ENCODE results near the gene COL17A1. TPM values are rescaled to one million over a fixed set of nuclear protein-coding genes. Genes with fewer than 3 reads are reported as not detected.

COL17A1 gene
- total RNA-seq, 1 donor from 2014 or later = 3.6 TPM

DNA sequence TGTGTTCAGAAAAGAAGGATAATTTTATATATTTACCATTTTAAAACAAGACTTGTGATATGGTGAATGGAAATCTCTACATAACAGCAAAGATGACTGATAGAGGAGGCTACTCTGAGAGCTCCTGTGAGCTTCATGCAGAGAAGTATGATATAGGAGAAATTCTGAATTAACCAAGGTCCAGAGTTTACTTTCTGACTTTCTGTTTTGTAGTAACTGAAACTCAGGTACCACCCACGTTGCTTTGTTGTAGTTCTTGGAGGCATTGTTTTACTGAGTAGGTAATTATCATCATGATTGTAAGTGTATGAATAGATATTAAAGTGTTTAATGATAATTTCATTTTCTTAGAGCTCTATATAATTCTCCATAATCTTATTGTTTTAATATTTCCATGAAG lies 18.3 kb upstream of the COL17A1 start:
- no peak overlapping the region for H3K4me3 Mint-ChIP-seq
- peaks cover 3% of the 10 kb centered on the region for H3K9me3 Mint-ChIP-seq
- no peak for TF ChIP-seq CTCF (IDR thresholded peaks at IDR 0.05; ENCODE audit: unreplicated experiment)
- H3K27me3 Mint-ChIP-seq (ENCODE audit: low read depth) = peaks cover 14% of the 10 kb centered on the region
- no peaks in the 10 kb centered on the region for H3K4me1 Mint-ChIP-seq
- no peak overlapping the region for H3K27ac Mint-ChIP-seq
- DNase-seq (ENCODE audit: low spot score in 2 of 2, unreplicated experiment in 2 of 2) = no peak
- no peaks in the 10 kb centered on the region for H3K36me3 Mint-ChIP-seq

- TF ChIP-seq CTCF (IDR thresholded peaks at IDR 0.05; ENCODE audit: unreplicated experiment) = no peak
- Mint-ChIP-seq H3K9me3 (peaks cover 6% of the 10 kb centered on the region), H3K4me1 (no peaks in the 10 kb centered on the region), H3K27ac (no peak overlapping the region), H3K36me3 (no peaks in the 10 kb centered on the region), H3K27me3 (ENCODE audit: low read depth) (peaks cover 14% of the 10 kb centered on the region), H3K4me3 (no peak overlapping the region)
- DNase-seq (ENCODE audit: low spot score in 2 of 2, unreplicated experiment in 2 of 2) = no peak
Observed at GRCh38 chr10:104101902-104102301, 16.2 kb upstream of the COL17A1 start.

GRCh38 chr10:104100795-104101194 lies 15.1 kb upstream of the COL17A1 start:
- Mint-ChIP-seq H3K27me3 (ENCODE audit: low read depth) (peaks cover 14% of the 10 kb centered on the region), H3K4me1 (no peaks in the 10 kb centered on the region), H3K36me3 (peaks cover 3% of the 10 kb centered on the region), H3K27ac (no peak overlapping the region), H3K9me3 (peaks cover 13% of the 10 kb centered on the region), H3K4me3 (no peak overlapping the region)
- TF ChIP-seq CTCF (IDR thresholded peaks at IDR 0.05; ENCODE audit: unreplicated experiment) = no peak
- DNase-seq (ENCODE audit: low spot score in 2 of 2, unreplicated experiment in 2 of 2) = no peak

DNA sequence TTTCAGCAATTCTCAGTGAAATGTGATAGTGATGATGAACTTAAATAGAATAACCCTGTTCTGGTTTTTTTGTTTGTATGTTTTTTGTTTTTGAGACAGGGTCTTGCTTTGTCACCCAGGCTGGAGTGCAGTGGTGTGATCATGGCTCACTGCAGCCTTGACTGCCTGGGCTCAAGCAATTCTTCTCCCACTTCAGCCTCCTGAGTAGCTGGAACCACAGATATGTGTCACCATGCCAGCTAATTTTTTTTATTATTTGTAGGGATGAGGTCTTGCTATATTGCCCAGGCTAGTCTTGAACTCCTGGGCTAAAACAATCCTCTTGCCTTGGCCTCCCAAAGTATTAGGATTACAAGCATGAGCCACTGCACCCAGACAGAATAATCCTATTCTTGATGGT lies 14.3 kb upstream of the COL17A1 start:
- peaks cover 3% of the 10 kb centered on the region for H3K36me3 Mint-ChIP-seq
- peaks cover 14% of the 10 kb centered on the region for H3K27me3 Mint-ChIP-seq (ENCODE audit: low read depth)
- no peak overlapping the region for H3K27ac Mint-ChIP-seq
- no peak for DNase-seq (ENCODE audit: low spot score in 2 of 2, unreplicated experiment in 2 of 2)
- TF ChIP-seq CTCF (IDR thresholded peaks at IDR 0.05; ENCODE audit: unreplicated experiment) = no peak
- no peak overlapping the region for H3K4me3 Mint-ChIP-seq
- H3K9me3 Mint-ChIP-seq = peaks cover 13% of the 10 kb centered on the region
- no peaks in the 10 kb centered on the region for H3K4me1 Mint-ChIP-seq

- H3K36me3 Mint-ChIP-seq = peaks cover 3% of the 10 kb centered on the region
- peaks cover 13% of the 10 kb centered on the region for H3K9me3 Mint-ChIP-seq
- DNase-seq (ENCODE audit: low spot score in 2 of 2, unreplicated experiment in 2 of 2) = no peak
- no peaks in the 10 kb centered on the region for H3K4me1 Mint-ChIP-seq
- H3K27me3 Mint-ChIP-seq (ENCODE audit: low read depth) = peaks cover 14% of the 10 kb centered on the region
- TF ChIP-seq CTCF (IDR thresholded peaks at IDR 0.05; ENCODE audit: unreplicated experiment) = no peak
- no peak overlapping the region for H3K4me3 Mint-ChIP-seq
- no peak overlapping the region for H3K27ac Mint-ChIP-seq
Observed at GRCh38 chr10:104099269-104099668, 13.6 kb upstream of the COL17A1 start.

- Mint-ChIP-seq H3K9me3 (peaks cover 13% of the 10 kb centered on the region), H3K27ac (no peak overlapping the region), H3K36me3 (peaks cover 3% of the 10 kb centered on the region), H3K4me3 (no peak overlapping the region), H3K4me1 (no peaks in the 10 kb centered on the region), H3K27me3 (ENCODE audit: low read depth) (peaks cover 14% of the 10 kb centered on the region)
- TF ChIP-seq CTCF (IDR thresholded peaks at IDR 0.05; ENCODE audit: unreplicated experiment) = no peak
- DNase-seq (ENCODE audit: low spot score in 2 of 2, unreplicated experiment in 2 of 2) = no peak
Observed at GRCh38 chr10:104098358-104098925, 12.8 kb upstream of the COL17A1 start.
